HG03139 (cell line): Measurements from ENCODE around the gene ATP2B1.
"Not testable (repeated sequence)": the region's sequence is repeated elsewhere in the genome, so short reads cannot be mapped to it uniquely, and the experiment has no call there.

Experiments used
- ATAC-seq: cut with Tn5 transposase; IDR thresholded peaks from one replicate; pipeline ENCODE4 v1.9.1; 2021; ENCODE audit not compliant: unreplicated experiment

Gene ATP2B1

GRCh38 chr12:89717759-89718523 is 9.3 kb upstream of the ATP2B1 start:
- ATAC-seq, result no peak

- no peak for ATAC-seq
These were observed 4.1 kb upstream of the ATP2B1 start for GRCh38 chr12:89712706-89713105.

GRCh38 chr12:89710873-89711750 is 2.5 kb upstream of the ATP2B1 start:
- no peak for ATAC-seq

GRCh38 chr12:89709995-89710872 is 1.6 kb upstream of the ATP2B1 start:
- peak; percentile 1 for ATAC-seq

- peak; percentile 67 for ATAC-seq
These were observed 738 bp upstream of the ATP2B1 start for GRCh38 chr12:89709157-89709994.

- ATAC-seq, result peak; percentile 0
These were observed 704 bp downstream of the ATP2B1 start for GRCh38 chr12:89707703-89708564.

GRCh38 chr12:89706986-89707702 is 1.5 kb downstream of the ATP2B1 start:
- no peak for ATAC-seq

- ATAC-seq, result no peak
These were observed 2.1 kb downstream of the ATP2B1 start for GRCh38 chr12:89706551-89706950.

GRCh38 chr12:89704457-89704856 is 4.2 kb downstream of the ATP2B1 start:
- no peak for ATAC-seq

- no peak for ATAC-seq
These were observed 4.9 kb downstream of the ATP2B1 start for GRCh38 chr12:89703768-89704167.

GRCh38 chr12:89702503-89702902 is 6.1 kb downstream of the ATP2B1 start:
- no peak for ATAC-seq

GRCh38 chr12:89701606-89702206 is 6.9 kb downstream of the ATP2B1 start:
- ATAC-seq, result no peak

GRCh38 chr12:89700191-89700810 is 8.3 kb downstream of the ATP2B1 start:
- no peak for ATAC-seq

GRCh38 chr12:89698607-89699006 is 10.0 kb downstream of the ATP2B1 start:
- ATAC-seq, result no peak

GRCh38 chr12:89697728-89698127 is 10.9 kb downstream of the ATP2B1 start:
- not testable (repeated sequence) for ATAC-seq

- no peak for ATAC-seq
These were observed 11.3 kb downstream of the ATP2B1 start for GRCh38 chr12:89697296-89697695.

GRCh38 chr12:89695830-89696229 is 12.8 kb downstream of the ATP2B1 start:
- ATAC-seq, result peak; percentile 62

- no peak for ATAC-seq
These were observed 13.5 kb downstream of the ATP2B1 start for GRCh38 chr12:89695100-89695499.
